Measurements from ENCODE around the gene CD55.

DNA sequence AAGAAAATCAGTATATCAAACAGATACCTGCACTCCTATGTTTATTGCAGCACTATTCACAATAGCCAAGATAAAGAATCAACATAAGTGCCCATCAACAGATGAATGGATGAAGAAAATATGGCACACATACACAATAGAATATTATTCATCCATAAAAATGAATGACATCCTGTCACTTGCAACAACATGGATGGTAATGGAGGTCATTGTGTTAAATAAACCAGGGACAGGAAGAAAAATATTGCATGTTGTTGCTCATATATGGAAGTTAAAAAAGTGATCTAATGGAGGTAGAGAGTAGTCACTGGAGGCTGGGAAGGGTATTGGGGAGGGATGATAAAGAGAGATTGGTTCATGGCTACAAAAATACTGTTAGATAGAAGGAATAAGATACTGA, 67.2 kb downstream of the CD55 start:
- TF ChIP-seq CTCF (IDR thresholded peaks at IDR 0.05) (no peak), ZFX (IDR thresholded peaks at IDR 0.05; ENCODE audit: borderline replicate concordance) (no peak)
